OCI-LY7 (cell line): ENCODE measurements around the gene GALNT9. TPM values are rescaled to one million over a fixed set of nuclear protein-coding genes. Genes with fewer than 3 reads are reported as not detected.

Experiments used
- BruUV-seq: library from RNA; stranded (reverse); fragments of 400-500 nt; replicated peaks from 2 replicates; lab custom pipeline; 2021; lab: Mats Ljungman, UMichigan
- CTCF ChIA-PET: fragments of 300-600 bp; sonication (Branson Sonifier 250); formaldehyde crosslinking; loops from one replicate; lab custom pipeline; 2022; ENCODE audit warnings: antibody characterized with exemption; ENCODE audit not compliant: unreplicated experiment; lab: Charles Lee
- POLR2A ChIA-PET: fragments of 300-600 bp; sonication (Branson Sonifier 250); formaldehyde crosslinking; loops from one replicate; lab custom pipeline; 2022; ENCODE audit warnings: antibody characterized with exemption; lab: Charles Lee
- DNase-seq: peaks from one replicate; pipeline ENCODE4 v3.0.0-alpha.2; 2015; ENCODE audit warnings: low spot score
- H2AFZ ChIP-seq: fragments of 200-600 bp; sonication (generic), shearing (Covaris generic); 2 replicates; pipeline ENCODE4 v1.6.1; 2014; ENCODE audit warnings: mild to moderate bottlenecking, antibody characterized with exemption, low read length, moderate library complexity
- H3K27ac ChIP-seq: fragments of 200-600 bp; sonication (generic); 2 replicates; pipeline ENCODE4 v1.5.1; 2014; ENCODE audit warnings: mixed run types, low read depth, mild to moderate bottlenecking, moderate library complexity, low read length, inconsistent platforms; ENCODE audit not compliant: poor library complexity, severe bottlenecking
- H3K36me3 ChIP-seq: fragments of 200-600 bp; sonication (generic); 2 replicates; pipeline ENCODE4 v1.6.1; 2014; ENCODE audit warnings: mild to moderate bottlenecking, antibody characterized with exemption, low read length, moderate library complexity, mixed read lengths; ENCODE audit not compliant: insufficient read depth
- H3K4me1 ChIP-seq: fragments of 200-600 bp; sonication (generic); 2 replicates; pipeline ENCODE4 v1.5.1; 2014; ENCODE audit warnings: mild to moderate bottlenecking, low read length; ENCODE audit not compliant: insufficient read depth, poor library complexity, severe bottlenecking
- H3K4me2 ChIP-seq: fragments of 200-600 bp; sonication (generic); 2 replicates; pipeline ENCODE4 v1.6.1; 2014; ENCODE audit warnings: mild to moderate bottlenecking, low read length
- H3K4me3 ChIP-seq: fragments of 200-600 bp; sonication (generic); 2 replicates; pipeline ENCODE4 v1.5.1; 2014; ENCODE audit warnings: mild to moderate bottlenecking, low read depth, low read length; ENCODE audit not compliant: poor library complexity, severe bottlenecking
- H3K79me2 ChIP-seq: fragments of 200-600 bp; sonication (generic); 2 replicates; pipeline ENCODE4 v1.6.1; 2016; ENCODE audit warnings: low read depth, mild to moderate bottlenecking, low read length, moderate library complexity, mixed read lengths; ENCODE audit not compliant: insufficient read depth
- H3K9me2 ChIP-seq: fragments of 200-600 bp; sonication (generic); 2 replicates; pipeline ENCODE4 v1.6.1; 2016; ENCODE audit warnings: mild to moderate bottlenecking, low read length, mixed read lengths; ENCODE audit not compliant: insufficient read depth
- H3K9me3 ChIP-seq: fragments of 200-600 bp; sonication (generic); 2 replicates; pipeline ENCODE4 v1.6.1; 2014; ENCODE audit warnings: mild to moderate bottlenecking, mixed run types, low read length, mixed read lengths
- H4K20me1 ChIP-seq: fragments of 200-600 bp; sonication (generic); 2 replicates; pipeline ENCODE4 v1.6.1; 2014; ENCODE audit warnings: mild to moderate bottlenecking, antibody characterized with exemption, low read length, moderate library complexity, mixed read lengths; ENCODE audit not compliant: insufficient read depth
- EZH2phosphoT487 ChIP-seq: fragments of 200-600 bp; sonication (generic); IDR thresholded peaks from 2 replicates; pipeline ENCODE4 v1.6.1; 2018; ENCODE audit warnings: low read depth, borderline replicate concordance, mild to moderate bottlenecking, mixed run types, antibody characterized with exemption, low read length, moderate library complexity, mixed read lengths
- intact Hi-C: fragments of 100-400 bp; cut with micrococcal nuclease; formaldehyde crosslinking; loops from one replicate; pipeline ENCODE4 v1.10.0; 2022; ENCODE audit not compliant: unreplicated experiment
- total RNA-seq, 2 experiments: library from RNA; depleted of rRNA in 1 of 2; stranded (reverse); fragments of >200 nt in 1 of 2; shearing (Covaris generic) in 1 of 2; gene quantifications; 2 replicates each; pipeline ENCODE4 v1.2.3, GENCODE V29; 2014 to 2022
- TF ChIP-seq, protein P1 (sequence below): fragments of 200-600 bp; sonication (generic); conservative IDR thresholded peaks from 2 replicates; pipeline ENCODE4 v1.5.1; 2014; ENCODE audit warnings: mild to moderate bottlenecking, antibody characterized with exemption, low read length, moderate library complexity, mixed read lengths

Gene GALNT9
- total RNA-seq, 2 experiments from 2014 or later: 0.28 TPM; not detected in 1

- Histone ChIP-seq H3K9me3 (no peaks in the 10 kb centered on the region), H3K4me1 (no peaks in the 10 kb centered on the region), H2AFZ (no peak overlapping the region), H3K27ac (no peak overlapping the region), H3K4me3 (no peak overlapping the region), H3K79me2 (no peaks in the 10 kb centered on the region), H3K4me2 (peak overlapping the region; percentile 41; the same call in 1 of the 2 replicates), H4K20me1 (no peaks in the 10 kb centered on the region), H3K36me3 (no peaks in the 10 kb centered on the region), H3K9me2 (no peaks in the 10 kb centered on the region)
- intact Hi-C loops: no loop called here
- POLR2A ChIA-PET: no interaction called here
- no TSS peak for BruUV-seq
- no peak for DNase-seq
- CTCF ChIA-PET: interaction anchor here (0.6 kb wide), 1 partner anchor 987 kb away, joined by 3 read pairs; no protein-coding TSS in a partner anchor
- TF ChIP-seq EZH2phosphoT487: no peak
- TF ChIP-seq, protein P1, sequence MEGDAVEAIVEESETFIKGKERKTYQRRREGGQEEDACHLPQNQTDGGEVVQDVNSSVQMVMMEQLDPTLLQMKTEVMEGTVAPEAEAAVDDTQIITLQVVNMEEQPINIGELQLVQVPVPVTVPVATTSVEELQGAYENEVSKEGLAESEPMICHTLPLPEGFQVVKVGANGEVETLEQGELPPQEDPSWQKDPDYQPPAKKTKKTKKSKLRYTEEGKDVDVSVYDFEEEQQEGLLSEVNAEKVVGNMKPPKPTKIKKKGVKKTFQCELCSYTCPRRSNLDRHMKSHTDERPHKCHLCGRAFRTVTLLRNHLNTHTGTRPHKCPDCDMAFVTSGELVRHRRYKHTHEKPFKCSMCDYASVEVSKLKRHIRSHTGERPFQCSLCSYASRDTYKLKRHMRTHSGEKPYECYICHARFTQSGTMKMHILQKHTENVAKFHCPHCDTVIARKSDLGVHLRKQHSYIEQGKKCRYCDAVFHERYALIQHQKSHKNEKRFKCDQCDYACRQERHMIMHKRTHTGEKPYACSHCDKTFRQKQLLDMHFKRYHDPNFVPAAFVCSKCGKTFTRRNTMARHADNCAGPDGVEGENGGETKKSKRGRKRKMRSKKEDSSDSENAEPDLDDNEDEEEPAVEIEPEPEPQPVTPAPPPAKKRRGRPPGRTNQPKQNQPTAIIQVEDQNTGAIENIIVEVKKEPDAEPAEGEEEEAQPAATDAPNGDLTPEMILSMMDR: no peak
Measured at GRCh38 chr12:132189378-132190011, 139.9 kb downstream of the GALNT9 start.

DNA sequence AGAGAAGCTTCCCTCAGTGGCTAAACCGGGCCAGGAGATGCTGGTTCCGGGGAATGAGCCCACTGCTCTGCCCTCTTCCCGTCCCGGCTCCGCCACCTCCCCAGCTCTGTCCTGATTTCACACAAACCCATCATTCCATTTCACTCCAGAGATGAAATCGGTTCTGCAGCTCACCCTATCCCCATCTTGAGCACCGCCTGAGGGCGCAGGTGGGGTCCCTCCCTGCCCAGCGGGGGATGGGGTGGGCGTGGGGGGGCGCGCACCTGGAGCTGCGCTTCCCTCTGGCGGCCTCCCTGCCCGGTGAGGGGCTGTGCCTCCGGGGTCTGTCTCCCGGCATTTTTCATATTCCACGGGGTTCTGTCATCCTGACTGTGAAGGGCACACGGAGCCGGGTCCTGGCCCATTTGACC lies 140.5 kb downstream of the GALNT9 start:
- ChIA-PET CTCF (interaction anchor here (0.6 kb wide), 1 partner anchor 986 kb away, joined by 3 read pairs; no protein-coding TSS in a partner anchor), POLR2A (no interaction called here)
- DNase-seq: no peak
- Histone ChIP-seq H3K9me2 (no peaks in the 10 kb centered on the region), H3K4me1 (no peaks in the 10 kb centered on the region), H3K27ac (no peak overlapping the region), H2AFZ (no peak overlapping the region), H3K4me2 (0 out of 2 replicates have a peak overlapping the region, but pooled peaks have one; percentile 41), H3K4me3 (no peak overlapping the region), H4K20me1 (no peaks in the 10 kb centered on the region), H3K79me2 (no peaks in the 10 kb centered on the region), H3K9me3 (no peaks in the 10 kb centered on the region), H3K36me3 (no peaks in the 10 kb centered on the region)
- BruUV-seq: no TSS peak
- intact Hi-C loops: no loop called here
- TF ChIP-seq, protein P1: no peak
- no peak for TF ChIP-seq EZH2phosphoT487

GRCh38 chr12:132188451-132188901 lies 140.9 kb downstream of the GALNT9 start:
- TF ChIP-seq EZH2phosphoT487: no peak
- TF ChIP-seq, protein P1: no peak
- Histone ChIP-seq H3K27ac (no peak overlapping the region), H4K20me1 (no peaks in the 10 kb centered on the region), H3K36me3 (no peaks in the 10 kb centered on the region), H2AFZ (no peak overlapping the region), H3K9me3 (no peaks in the 10 kb centered on the region), H3K4me3 (no peak overlapping the region), H3K79me2 (no peaks in the 10 kb centered on the region), H3K4me2 (no peak overlapping the region), H3K4me1 (no peaks in the 10 kb centered on the region), H3K9me2 (no peaks in the 10 kb centered on the region)
- no peak for DNase-seq
- CTCF ChIA-PET: interaction anchor here (0.6 kb wide), 1 partner anchor 986 kb away, joined by 3 read pairs; no protein-coding TSS in a partner anchor
- no TSS peak for BruUV-seq
- POLR2A ChIA-PET: no interaction called here
- intact Hi-C loops: no loop called here
